Measurements from ENCODE around the gene CEMIP2. TPM values are rescaled to one million over a fixed set of nuclear protein-coding genes. Genes with fewer than 3 reads are reported as not detected.

Gene CEMIP2
- total and polyA plus RNA-seq, 10 of the 15 experiments (the other 5 are each of a cell fraction or from before 2014, with no cell fraction given): 0.50 to 19.2 (median 1.2) TPM

GRCh38 chr9:71752352-71752751, 16.0 kb downstream of the CEMIP2 start (continued):
- TF ChIP-seq MLLT1 (IDR thresholded peaks at IDR 0.05): no peak

- Histone ChIP-seq H3K36me3 (ENCODE audit: control insufficient read depth in 2 of 2, insufficient read depth in 2 of 2, low read length in 1 of 2) (no peaks in the 10 kb centered on the region), H3K4me1 (ENCODE audit: control insufficient read depth, insufficient read depth, low read length) (no peaks in the 10 kb centered on the region), H3K4me3 (no peak overlapping the region), H4K20me1 (ENCODE audit: control insufficient read depth, insufficient read depth) (no peaks in the 10 kb centered on the region), H3K4me2 (ENCODE audit: control insufficient read depth, insufficient read depth) (no peak overlapping the region), H3K27me3 (replicated peaks in 1 of 2; ENCODE audit: control insufficient read depth in 2 of 2, insufficient read depth in 2 of 2, low read length in 1 of 2) (no peaks in the 10 kb centered on the region), H2AFZ (ENCODE audit: control insufficient read depth, low read depth, low read length) (no peak overlapping the region), H3K9me3 (replicated peaks; ENCODE audit: control insufficient read depth, insufficient read depth, low read length) (no peaks in the 10 kb centered on the region), H3K27ac (ENCODE audit: control insufficient read depth, insufficient read depth) (no peak overlapping the region), H3K9ac (ENCODE audit: control insufficient read depth, insufficient read depth, low read length) (no peak overlapping the region), H3K79me2 (ENCODE audit: control insufficient read depth, insufficient read depth, low read length) (no peaks in the 10 kb centered on the region)
- 89% methylated on average over 1 of the region's 1 CpG for WGBS (ENCODE audit: insufficient coverage, insufficient replicate concordance, low lambda C conversion rate, missing lambda C conversion rate)
- intact Hi-C loops (cut with micrococcal nuclease; ENCODE audit: unreplicated experiment): no loop called here
- DNase-seq (ENCODE audit: low read depth, low spot score) (no peak), ATAC-seq (no peak), FAIRE-seq (no peak)
- in situ Hi-C loops (cut with MboI): no loop called here
- RAD21 ChIA-PET (ENCODE audit: unreplicated experiment): no interaction called here
- POLR2A ChIA-PET: no interaction called here
- BruUV-seq (replicated peaks): no TSS peak
- CTCF ChIA-PET: interaction anchor here (0.8 to 1.1 kb wide), 2 partner anchors 109 to 202 kb away, joined by 3 read pairs; no protein-coding TSS in a partner anchor
- SMC1A ChIA-PET (ENCODE audit: uncharacterized antibody, unreplicated experiment): interaction anchor here (1.1 to 2.0 kb wide), 2 partner anchors 10 to 143 kb away, joined by 4 to 9 read pairs; no protein-coding TSS in a partner anchor
- TF ChIP-seq STAT3 (IDR thresholded peaks at IDR 0.05; ENCODE audit: low read depth, low read length) (no peak), HDAC6 (IDR thresholded peaks at IDR 0.05; ENCODE audit: unreplicated experiment) (no peak), CBX3 (IDR thresholded peaks at IDR 0.05; ENCODE audit: borderline replicate concordance, low read depth) (no peak), SUPT20H (IDR thresholded peaks at IDR 0.05; ENCODE audit: borderline replicate concordance, control insufficient read depth, low read depth, low read length) (no peak), HCFC1 (IDR thresholded peaks at IDR 0.05; ENCODE audit: low read length) (no peak), GABPA (IDR thresholded peaks at IDR 0.05; ENCODE audit: low read depth) (no peak), SIX5 (IDR thresholded peaks at IDR 0.05; ENCODE audit: low read depth, low read length, severe bottlenecking) (no peak), CBX5 (IDR thresholded peaks at IDR 0.05; ENCODE audit: low read depth) (no peak), IKZF1 (conservative IDR thresholded peaks at IDR 0.05) (no peak), TBL1XR1 (IDR thresholded peaks at IDR 0.05; ENCODE audit: low read depth, low read length) (no peak), NBN (IDR thresholded peaks at IDR 0.05) (no peak), BCLAF1 (IDR thresholded peaks at IDR 0.05) (no peak), FOXM1 (IDR thresholded peaks at IDR 0.05; ENCODE audit: low read depth, low read length) (no peak), ZNF622 (IDR thresholded peaks at IDR 0.05) (no peak), CTCF (IDR thresholded peaks at IDR 0.05 in 2 of 3, conservative IDR thresholded peaks at IDR 0.05 in 1 of 3; ENCODE audit: control insufficient read depth in 2 of 3, extremely low read depth in 1 of 3, insufficient read depth in 1 of 3, low read depth in 3 of 3, low read length in 3 of 3) (no peak), IRF4 (IDR thresholded peaks at IDR 0.05; ENCODE audit: low read depth, low read length) (no peak), ASH2L (IDR thresholded peaks at IDR 0.05; ENCODE audit: borderline replicate concordance, low read depth) (no peak), NFXL1 (IDR thresholded peaks at IDR 0.05; ENCODE audit: borderline replicate concordance) (no peak)
Measured at GRCh38 chr9:71748280-71748743, 20.0 kb downstream of the CEMIP2 start.

Measured in GM12878 (cell line).